ENCODE measurements around the gene ANAPC1.
"Not testable (repeated sequence)": the region's sequence is repeated elsewhere in the genome, so short reads cannot be mapped to it uniquely, and the experiment has no call there.

- not testable (repeated sequence) for TF ChIP-seq POLR2A (IDR thresholded peaks at IDR 0.05; ENCODE audit: low read depth, low read length); POLR2AphosphoS5 (IDR thresholded peaks at IDR 0.05; ENCODE audit: low read depth, low read length); TAF1 (IDR thresholded peaks at IDR 0.05; ENCODE audit: borderline replicate concordance, low read depth, low read length)
Measured at GRCh38 chr2:111909997-111910396, 26.0 kb upstream of the ANAPC1 start.

All from GM12892 (cell line).